Psoas muscle (tissue), 8 donors: Measurements from ENCODE around the gene EXOSC5. TPM values are rescaled to one million over a fixed set of nuclear protein-coding genes. Genes with fewer than 3 reads are reported as not detected.
"Not testable (repeated sequence)": the region's sequence is repeated elsewhere in the genome, so short reads cannot be mapped to it uniquely, and the experiment has no call there.

Source experiments
- ATAC-seq, 4 donors: fragments of 200-7000 bp; cut with Tn5 transposase; one replicate each; pipeline ENCODE4 v1.9.1; 2020; ENCODE audit warnings: moderate library complexity in 3 of 4, mild to moderate bottlenecking in 2 of 4
- DNase-seq, 2 donors: peaks; one replicate each; pipeline ENCODE4 v3.0.0-alpha.2; 2020
- H3K27ac ChIP-seq: fragments of 200-600 bp; one replicate; pipeline ENCODE4 v1.8.0; 2022
- H3K27me3 ChIP-seq, 3 donors: fragments of 200-600 bp in 1 of 3; one replicate each; pipeline versions ENCODE4 v1.6.1 to v1.8.0; 2013 to 2022; ENCODE audit warnings: low read length in 2 of 3, mild to moderate bottlenecking in 2 of 3, moderate library complexity in 1 of 3; ENCODE audit not compliant: insufficient read depth in 3 of 3
- H3K36me3 ChIP-seq, 2 donors: fragments of 200-600 bp in 1 of 2; one replicate each; pipeline versions ENCODE4 v1.6.1 to v1.8.0; 2013 to 2022; ENCODE audit warnings: low read depth in 1 of 2, mild to moderate bottlenecking in 1 of 2, moderate library complexity in 1 of 2; ENCODE audit not compliant: insufficient read depth in 1 of 2
- H3K4me1 ChIP-seq: fragments of 200-600 bp; one replicate; pipeline ENCODE4 v1.8.0; 2022
- H3K4me3 ChIP-seq: fragments of 200-600 bp; one replicate; pipeline ENCODE4 v1.8.0; 2022; ENCODE audit warnings: mild to moderate bottlenecking
- H3K9me3 ChIP-seq: fragments of 200-600 bp; one replicate; pipeline ENCODE4 v1.8.0; 2022
- WGBS, 3 donors: extraction: QIAGEN DNeasy Blood & Tissue Kit; methylation state at CpG; one replicate each; pipeline versions ENCODE4 v1.1.6 to v1.1.7; 2013; 5-methylcytosine and 5-hydroxymethylcytosine counted together
- intact Hi-C, 2 donors: fragments of 100-400 bp; cut with DNase I; formaldehyde crosslinking; loops; one replicate each; pipeline versions ENCODE4 v1.11.0 to v1.14.2; 2022
- polyA plus RNA-seq, 3 donors: library from polyadenylated mRNA; stranded (reverse); fragments of 200-250 nt; gene quantifications; one replicate each; pipeline ENCODE4 v1.2.3, GENCODE V29; 2013
- total RNA-seq, 4 donors: library from RNA; stranded (reverse); fragmentation: NEBNext Ultra II Directional in 2 of 4; extraction: Animal tissue kit (Norgen Biotek cat#: 25700) in 2 of 4; gene quantifications; one replicate each; pipeline versions ENCODE4 v1.2.1 to v1.2.4, GENCODE V29; 2021 to 2023
- TF ChIP-seq, protein P1 (sequence below): fragments of 200-600 bp; IDR thresholded peaks from one replicate; pipeline ENCODE4 v1.8.0; 2022; ENCODE audit warnings: antibody characterized with exemption
- donor health status: healthy with polysubstance abuse.
- donor health status: DM: no; HTN: no; CAD: no; lungs with moderate emphysema.
- donor health status: Bipolar disorder and iron deficiency.
- donor health status: healthy.
- donor health status: DM: yes; HTN: yes; CAD: no.
- donor health status: DM: no; HTN: no; CAD: no.
- donor health status: DM: no; HTN: no; CAD: no.
- donor health status: DM: yes; HTN: yes; CAD: no.

Gene EXOSC5
- total and polyA plus RNA-seq, 7 donors, result 25.4 to 78.8 (median 41.9) TPM

DNA sequence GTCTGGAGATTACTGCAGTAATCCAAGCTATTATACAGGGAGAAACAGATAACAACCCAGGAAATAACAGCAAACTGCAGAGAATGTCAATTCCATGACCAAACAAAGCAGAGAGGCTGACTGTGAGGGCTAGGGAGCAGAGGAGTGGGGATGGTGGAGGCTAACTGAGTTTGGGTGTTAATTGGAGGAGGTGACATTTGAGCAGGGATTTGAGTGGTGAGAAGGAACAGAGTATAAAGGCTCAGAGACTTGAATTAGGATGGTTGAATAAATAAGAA, 39.5 kb upstream of the EXOSC5 start:
- Histone ChIP-seq H3K4me3 (no peak overlapping the region), H3K9me3 (no peaks in the 10 kb centered on the region), H3K36me3 (peaks cover 10 to 59% of the 10 kb centered on the region in 2 donors), H3K27ac (no peak overlapping the region), H3K4me1 (peaks cover 15% of the 10 kb centered on the region), H3K27me3 (no peaks in the 10 kb centered on the region)
- DNase-seq (no peak), ATAC-seq (no peak)
- intact Hi-C loops, result loop anchor here (5.0 to 10.0 kb wide), 3 partner anchors 39 to 232 kb away; partner anchors contain the start of genes BCKDHA (in 1 of the 2) and EXOSC5 (in 1 of the 2)
- TF ChIP-seq, protein P1, sequence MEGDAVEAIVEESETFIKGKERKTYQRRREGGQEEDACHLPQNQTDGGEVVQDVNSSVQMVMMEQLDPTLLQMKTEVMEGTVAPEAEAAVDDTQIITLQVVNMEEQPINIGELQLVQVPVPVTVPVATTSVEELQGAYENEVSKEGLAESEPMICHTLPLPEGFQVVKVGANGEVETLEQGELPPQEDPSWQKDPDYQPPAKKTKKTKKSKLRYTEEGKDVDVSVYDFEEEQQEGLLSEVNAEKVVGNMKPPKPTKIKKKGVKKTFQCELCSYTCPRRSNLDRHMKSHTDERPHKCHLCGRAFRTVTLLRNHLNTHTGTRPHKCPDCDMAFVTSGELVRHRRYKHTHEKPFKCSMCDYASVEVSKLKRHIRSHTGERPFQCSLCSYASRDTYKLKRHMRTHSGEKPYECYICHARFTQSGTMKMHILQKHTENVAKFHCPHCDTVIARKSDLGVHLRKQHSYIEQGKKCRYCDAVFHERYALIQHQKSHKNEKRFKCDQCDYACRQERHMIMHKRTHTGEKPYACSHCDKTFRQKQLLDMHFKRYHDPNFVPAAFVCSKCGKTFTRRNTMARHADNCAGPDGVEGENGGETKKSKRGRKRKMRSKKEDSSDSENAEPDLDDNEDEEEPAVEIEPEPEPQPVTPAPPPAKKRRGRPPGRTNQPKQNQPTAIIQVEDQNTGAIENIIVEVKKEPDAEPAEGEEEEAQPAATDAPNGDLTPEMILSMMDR, result no peak

DNA sequence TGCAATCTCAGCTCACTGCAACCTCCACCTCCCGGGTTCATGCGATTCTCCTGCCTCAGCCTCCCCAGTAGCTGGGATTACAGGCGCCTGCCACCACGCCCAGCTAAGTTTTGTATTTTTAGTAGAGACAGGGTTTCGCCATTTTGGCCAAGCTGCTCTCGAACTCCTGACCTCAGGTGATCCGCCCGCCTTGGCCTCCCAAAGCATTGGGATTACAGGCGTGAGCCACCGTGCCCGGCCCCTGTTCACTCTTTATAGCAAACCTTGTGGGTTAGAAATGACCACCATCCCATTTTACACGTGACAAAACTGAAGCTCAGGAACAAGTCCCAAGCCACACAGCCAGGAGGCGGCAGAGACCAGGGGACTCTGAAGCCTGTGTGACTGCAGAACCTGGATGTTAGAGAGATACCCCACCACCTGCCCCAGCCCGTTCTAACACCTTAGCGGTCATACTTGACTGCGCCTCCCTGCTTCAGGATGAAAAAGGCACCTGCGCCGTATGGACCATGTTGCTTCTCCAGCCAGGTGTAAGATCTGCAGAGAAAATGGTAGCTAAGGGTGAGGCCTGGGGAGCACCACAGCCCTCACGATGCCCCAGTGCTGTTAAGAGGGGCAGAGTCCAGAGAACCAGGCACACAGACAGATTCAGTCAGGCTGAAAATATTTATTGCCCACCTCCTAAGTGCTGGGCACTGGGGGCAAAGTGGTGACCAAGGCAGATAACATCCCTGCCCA, 38.9 kb upstream of the EXOSC5 start:
- H3K36me3 ChIP-seq, result peaks cover 10 to 59% of the 10 kb centered on the region in 2 donors
- H3K27ac ChIP-seq, result no peak overlapping the region
- no peaks in the 10 kb centered on the region for H3K27me3 ChIP-seq
- DNase-seq (no peak), ATAC-seq (no peak)
- H3K9me3 ChIP-seq, result no peaks in the 10 kb centered on the region
- no peak overlapping the region for H3K4me3 ChIP-seq
- H3K4me1 ChIP-seq, result peaks cover 20% of the 10 kb centered on the region
- TF ChIP-seq, protein P1, result no peak
- intact Hi-C loops, result loop anchor here (5.0 to 10.0 kb wide), 3 partner anchors 39 to 231 kb away; partner anchors contain the start of genes BCKDHA (in 1 of the 2) and EXOSC5 (in 1 of the 2)
- WGBS, 3 donors, result 93 to 96% (median 93%) methylated on average over 19 of the region's 19 CpGs

DNA sequence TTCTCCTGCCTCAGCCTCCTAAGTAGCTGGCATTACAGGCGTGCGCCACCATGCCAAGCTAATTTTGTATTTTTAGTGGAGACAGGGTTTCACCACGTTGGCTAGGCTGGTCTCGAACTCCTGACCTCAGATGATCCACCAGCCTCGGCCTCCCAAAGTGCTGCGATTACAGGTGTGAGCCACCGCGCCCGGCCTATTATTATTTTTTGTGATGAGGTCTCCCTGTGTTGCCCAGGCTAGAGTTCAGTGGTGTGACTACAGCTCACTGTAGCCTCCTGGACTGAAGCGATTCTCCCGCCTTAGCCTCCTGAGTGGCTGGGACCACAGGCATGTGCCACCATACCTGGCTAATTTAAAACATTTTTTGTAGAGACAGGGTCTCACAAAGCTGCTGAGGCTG, 38.2 kb upstream of the EXOSC5 start:
- WGBS, 3 donors, result 90 to 93% (median 93%) methylated on average over 11 of the region's 11 CpGs
- Histone ChIP-seq H3K4me1 (peaks cover 26% of the 10 kb centered on the region), H3K36me3 (peaks cover 10 to 61% of the 10 kb centered on the region in 2 donors)
- intact Hi-C loops, result loop anchor here (5.0 to 10.0 kb wide), 3 partner anchors 38 to 231 kb away; partner anchors contain the start of genes BCKDHA (in 1 of the 2) and EXOSC5 (in 1 of the 2)
- H3K27ac ChIP-seq, H3K4me3 ChIP-seq, DNase-seq, ATAC-seq, H3K9me3 ChIP-seq, H3K27me3 ChIP-seq: not testable (repeated sequence)

DNA sequence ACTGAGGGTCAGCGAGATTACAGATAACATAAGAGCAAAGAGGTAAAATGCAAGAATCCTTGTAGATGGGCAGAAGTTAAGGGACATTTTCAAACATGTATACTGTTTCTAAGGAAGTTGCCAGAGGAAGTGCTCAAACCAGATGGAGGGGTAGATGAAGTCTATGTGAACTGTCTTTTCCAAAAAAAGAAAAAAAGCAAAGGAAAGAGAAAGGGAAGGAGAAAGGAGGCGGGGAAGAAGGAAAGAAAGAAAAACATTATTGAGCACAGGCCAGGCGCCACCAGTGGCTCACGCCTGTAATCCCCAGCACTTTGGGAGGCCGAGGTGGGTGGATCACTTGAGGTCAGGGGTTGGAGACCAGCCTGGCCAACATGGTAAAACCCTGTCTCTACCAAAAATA, 37.3 kb upstream of the EXOSC5 start:
- Histone ChIP-seq H3K27me3 (no peaks in the 10 kb centered on the region), H3K36me3 (peaks cover 10 to 68% of the 10 kb centered on the region in 2 donors), H3K4me1 (peaks cover 26% of the 10 kb centered on the region), H3K27ac (no peak overlapping the region), H3K4me3 (no peak overlapping the region), H3K9me3 (no peaks in the 10 kb centered on the region)
- WGBS, 3 donors, result 75 to 80% (median 78%) methylated on average over 5 of the region's 5 CpGs
- TF ChIP-seq, protein P1, result no peak
- intact Hi-C loops, result loop anchor here in 1 of 2 donors (10.0 kb wide), 1 partner anchor 230 kb away; no protein-coding TSS in a partner anchor
- DNase-seq (no peak), ATAC-seq (no peak)

DNA sequence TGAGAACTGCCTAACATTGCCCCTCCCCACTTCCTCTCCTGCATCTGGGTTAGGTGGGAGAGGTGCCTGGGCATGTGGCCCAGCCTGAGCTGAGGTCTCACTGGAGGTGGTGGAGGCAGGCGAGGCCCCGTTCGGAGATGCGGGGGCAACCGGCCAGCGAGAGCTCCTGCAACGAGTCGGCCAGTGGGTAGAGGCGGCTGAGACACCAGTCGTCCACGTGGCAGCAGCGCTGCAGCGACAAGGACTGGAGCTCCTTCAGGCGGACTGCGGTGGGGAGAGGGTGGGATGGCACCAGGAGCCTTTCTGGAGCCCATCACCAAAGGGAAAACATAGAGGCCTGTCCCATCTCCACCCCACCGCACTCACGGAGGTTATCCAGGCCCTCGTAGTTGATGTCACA, 36.0 kb upstream of the EXOSC5 start:
- intact Hi-C loops, result loop anchor here in 1 of 2 donors (10.0 kb wide), 1 partner anchor 228 kb away; no protein-coding TSS in a partner anchor
- ATAC-seq (no peak), DNase-seq (no peak)
- Histone ChIP-seq H3K4me3 (no peak overlapping the region), H3K36me3 (peaks cover 13 to 78% of the 10 kb centered on the region in 2 donors), H3K9me3 (no peaks in the 10 kb centered on the region), H3K4me1 (peaks cover 17% of the 10 kb centered on the region), H3K27ac (no peak overlapping the region), H3K27me3 (no peaks in the 10 kb centered on the region)
- WGBS, 3 donors, result 85 to 93% (median 90%) methylated on average over 18 of the region's 18 CpGs
- TF ChIP-seq, protein P1, result no peak
